COLO668 (cell line): ENCODE results near the gene ZFP90.
"Not testable (repeated sequence)": the region's sequence is repeated elsewhere in the genome, so short reads cannot be mapped to it uniquely, and the experiment has no call there.

Source experiments
- DNase-seq: peaks from one replicate; lab custom pipeline; 2025; ENCODE audit not compliant: unreplicated experiment; lab: John Stamatoyannopoulos, UW

Gene ZFP90

DNA sequence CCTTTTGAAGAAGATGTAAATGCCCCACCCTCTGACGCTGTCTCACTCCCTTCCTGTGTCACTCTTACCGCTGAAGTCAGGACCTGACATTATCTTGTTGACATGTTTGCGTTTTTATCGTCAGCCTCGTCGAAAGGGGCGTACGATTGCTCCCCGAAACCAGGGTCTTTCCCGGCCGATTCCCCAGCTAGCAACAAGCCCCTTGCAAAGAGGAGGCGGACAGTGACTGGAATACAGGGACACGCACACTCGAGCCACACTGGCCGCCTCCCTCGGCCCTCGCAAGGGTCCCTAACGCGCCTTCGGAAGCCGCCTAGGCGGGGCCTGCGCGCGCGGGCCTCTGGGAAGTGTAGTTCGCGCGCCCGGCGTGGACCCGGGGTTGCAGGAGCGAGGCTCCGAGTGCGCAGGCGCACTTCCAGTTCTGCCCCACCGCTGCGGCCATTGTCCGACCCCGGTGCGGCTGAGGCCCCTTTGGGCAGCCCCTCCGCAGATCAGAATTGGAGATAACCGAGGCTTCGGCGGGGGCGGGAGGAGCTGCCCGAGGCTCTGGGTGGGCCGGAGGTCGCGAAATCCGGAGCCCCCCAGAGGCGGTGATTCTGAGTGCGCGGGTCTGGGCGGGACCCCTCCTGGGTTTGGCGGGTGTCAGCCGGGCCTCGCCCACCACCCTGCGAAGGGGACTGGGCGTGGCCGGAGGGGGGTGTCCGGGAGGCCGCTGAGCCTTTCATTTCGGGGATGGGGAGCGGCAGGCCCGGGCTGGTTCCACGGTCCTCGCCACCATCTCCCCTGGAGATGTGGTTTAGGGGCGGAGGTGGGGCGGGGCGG, at the start of gene ZFP90:
ZFP90 (plus strand) TSS at position 412 of the 822 bp plus-strand sequence. CDS start 502 bp downstream, outside the sequence.
- DNase-seq: peak; percentile 96

- no peak for DNase-seq
These were observed 48.7 kb upstream of the ZFP90 start for GRCh38 chr16:68490358-68490757.

DNA sequence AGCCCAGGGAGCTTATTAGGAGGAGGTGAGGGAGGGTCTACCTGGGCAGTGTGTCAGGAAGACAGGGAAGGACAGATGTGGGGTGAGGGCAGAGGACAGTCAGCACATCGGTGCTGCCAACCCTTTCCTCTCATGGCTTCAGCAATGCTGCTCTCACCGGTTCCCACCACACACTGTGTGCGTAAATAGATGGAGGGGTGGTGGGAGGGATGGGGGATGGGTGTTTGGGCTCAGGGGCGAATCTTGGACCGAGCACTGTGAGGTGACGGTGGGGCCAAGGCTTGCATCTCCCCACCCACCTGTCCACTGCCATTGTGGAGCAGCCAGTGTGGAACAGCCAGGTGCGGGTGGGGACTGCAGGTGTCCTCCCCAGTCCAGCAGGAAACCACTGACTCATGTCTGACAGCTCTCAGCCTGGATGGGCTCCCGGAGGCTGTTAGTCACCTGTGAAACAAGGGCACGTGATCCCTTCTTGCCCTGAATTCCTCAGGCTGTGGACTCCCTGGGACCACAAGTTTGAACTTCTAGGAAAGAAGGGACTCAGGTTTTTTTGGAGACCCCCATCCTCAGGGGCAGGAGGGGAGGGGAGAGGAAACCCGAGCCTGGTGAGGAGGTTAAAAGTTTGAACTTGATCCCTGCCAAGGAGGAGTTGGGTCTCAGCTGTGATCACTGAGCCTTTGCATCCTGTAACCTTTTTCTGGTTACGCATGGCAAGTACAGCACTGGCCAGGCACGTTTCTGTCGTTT, 48.1 kb upstream of the ZFP90 start:
- DNase-seq: peak; percentile 85

GRCh38 chr16:68491576-68491950, 47.5 kb upstream of the ZFP90 start:
- DNase-seq: no peak

- no peak for DNase-seq
These were observed 46.9 kb upstream of the ZFP90 start for GRCh38 chr16:68492151-68492542.

GRCh38 chr16:68492543-68493411, 46.3 kb upstream of the ZFP90 start:
- DNase-seq: no peak

DNA sequence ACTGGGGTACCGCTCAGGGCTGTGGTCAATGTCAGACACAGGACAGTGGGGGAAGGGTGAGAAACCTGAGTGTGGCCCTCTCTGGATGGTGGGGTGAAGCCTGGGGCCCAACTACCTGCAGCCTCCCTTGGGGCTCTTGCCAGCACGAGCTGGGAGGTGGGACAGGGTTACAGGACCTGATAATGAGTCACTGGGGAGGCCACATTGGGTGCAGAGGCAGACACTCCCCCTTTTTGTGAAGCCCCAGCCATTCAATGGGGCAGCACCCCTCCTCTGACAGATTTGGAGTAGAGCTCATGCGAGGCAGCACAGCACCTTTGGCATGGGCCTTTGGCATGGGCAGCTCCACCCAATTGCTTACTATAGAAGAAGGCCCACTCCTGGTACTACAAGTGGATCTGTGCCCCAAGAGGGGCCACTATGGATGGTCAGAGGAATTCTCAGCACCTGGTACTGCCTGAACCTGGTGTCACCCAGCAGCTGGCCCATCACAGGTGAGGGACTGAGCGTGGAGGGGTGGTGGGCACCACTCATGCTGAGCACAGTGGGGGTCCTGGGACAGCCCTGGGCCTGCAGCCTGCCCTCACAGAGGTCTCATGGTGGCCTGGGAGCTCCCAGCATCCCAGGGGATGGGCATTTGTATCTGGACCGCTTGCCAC, 45.5 kb upstream of the ZFP90 start:
- DNase-seq: no peak

GRCh38 chr16:68494261-68494660, 44.8 kb upstream of the ZFP90 start:
- not testable (repeated sequence) for DNase-seq

GRCh38 chr16:68496689-68497088, 42.4 kb upstream of the ZFP90 start:
- DNase-seq: no peak

GRCh38 chr16:68499006-68499405, 40.1 kb upstream of the ZFP90 start:
- peak; percentile 90 for DNase-seq

GRCh38 chr16:68503334-68503733, 35.8 kb upstream of the ZFP90 start:
- no peak for DNase-seq

- DNase-seq: no peak
These were observed 35.0 kb upstream of the ZFP90 start for GRCh38 chr16:68504066-68504465.

DNA sequence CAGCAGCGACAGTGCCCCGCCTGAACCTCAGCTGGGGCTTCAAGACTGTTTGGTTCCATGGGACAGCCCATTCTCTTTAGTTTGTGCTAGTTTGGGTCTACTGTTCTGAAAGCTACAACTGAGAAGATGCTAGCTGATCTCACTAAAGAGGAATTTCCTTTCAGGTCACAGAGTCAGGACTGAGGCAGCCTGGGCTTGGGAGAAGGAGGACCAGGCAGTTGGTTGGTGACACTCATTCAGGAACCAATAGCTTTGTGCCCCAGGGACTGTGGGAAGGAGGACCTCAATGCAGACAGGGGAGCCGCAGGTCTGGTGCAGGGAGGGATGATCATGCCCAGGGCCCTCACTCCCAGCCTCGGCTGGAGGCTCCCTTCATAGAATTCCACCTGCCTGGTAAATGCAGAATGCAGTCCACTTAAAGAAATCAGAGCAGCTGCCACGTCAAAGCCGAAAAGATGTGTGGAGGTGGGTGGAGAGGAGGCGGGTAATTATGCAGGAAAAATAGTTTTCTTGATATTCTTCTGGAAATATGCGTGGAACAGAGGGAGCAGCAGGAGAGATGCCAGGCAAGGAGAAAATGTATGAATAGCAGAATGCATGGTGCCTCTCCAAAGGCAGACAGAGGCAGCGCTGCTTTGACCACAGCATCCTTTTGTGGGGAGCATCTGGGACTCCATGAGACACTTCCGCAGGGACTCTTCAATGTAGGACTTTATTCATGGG, 32.6 kb upstream of the ZFP90 start:
- no peak for DNase-seq

DNA sequence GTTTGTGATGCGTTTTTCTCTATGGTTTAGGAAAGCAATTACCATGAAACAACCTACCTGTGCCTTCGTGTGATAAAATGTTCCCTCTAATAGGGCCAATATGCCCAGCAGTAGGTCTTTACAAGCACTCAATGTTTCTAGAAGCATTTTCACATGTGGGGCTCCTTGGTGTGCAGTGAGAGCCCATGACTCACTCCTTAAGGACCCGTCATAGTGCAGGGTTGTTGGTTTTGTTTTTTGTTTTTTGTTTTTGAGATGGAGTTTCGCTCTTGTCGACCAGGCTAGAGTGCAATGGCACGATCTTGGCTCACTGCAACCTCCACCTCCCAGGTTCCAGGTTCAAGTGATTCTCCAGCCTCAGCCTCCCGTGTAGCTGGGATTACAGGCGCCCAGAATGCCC, 31.1 kb upstream of the ZFP90 start:
- DNase-seq: no peak

- no peak for DNase-seq
These were observed 30.4 kb upstream of the ZFP90 start for GRCh38 chr16:68508641-68509240.

- DNase-seq: no peak
These were observed 29.7 kb upstream of the ZFP90 start for GRCh38 chr16:68509381-68509780.

- no peak for DNase-seq
These were observed 28.3 kb upstream of the ZFP90 start for GRCh38 chr16:68510775-68511174.

DNA sequence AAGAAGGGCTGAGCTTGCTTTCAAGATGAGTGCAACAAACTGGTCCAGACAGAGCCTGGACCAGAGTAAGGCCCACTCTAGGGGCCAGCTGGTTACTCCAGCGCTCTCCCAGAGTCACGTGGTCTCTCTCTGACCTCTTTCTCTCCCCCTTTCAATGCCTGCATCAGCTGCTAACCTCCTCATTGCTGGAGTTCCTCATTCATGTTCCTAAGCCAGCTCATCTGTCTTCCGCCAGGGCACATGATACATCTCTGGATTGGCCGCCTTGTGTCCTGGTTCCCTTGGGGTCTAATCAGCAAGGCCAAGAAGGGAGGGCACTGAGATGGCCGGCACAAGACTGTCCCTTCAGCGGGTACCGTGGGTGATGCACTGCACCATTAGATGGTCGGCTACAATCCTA, 26.9 kb upstream of the ZFP90 start:
- no peak for DNase-seq

- no peak for DNase-seq
These were observed 26.3 kb upstream of the ZFP90 start for GRCh38 chr16:68512742-68513141.

- DNase-seq: no peak
These were observed 24.6 kb upstream of the ZFP90 start for GRCh38 chr16:68514511-68514910.
